Heart left ventricle (tissue), 13 donors: Measurements from ENCODE around the gene ABHD16B.

Experiments used
- POLR2A ChIP-seq, 2 donors: fragments of 450-650 bp; IDR thresholded peaks; one replicate each; pipeline ENCODE4 v1.6.1; 2017; ENCODE audit warnings: antibody characterized with exemption in 2 of 2, mild to moderate bottlenecking in 2 of 2, moderate library complexity in 2 of 2
- TF ChIP-seq, protein P1 (sequence below), 12 donors: fragments of 200-600 bp; sonication (generic) in 4 of 12; IDR thresholded peaks; one replicate each; pipeline versions ENCODE4 v1.5.0 to v1.8.0; 2018 to 2022; ENCODE audit warnings: antibody characterized with exemption in 12 of 12, mild to moderate bottlenecking in 5 of 12
- donor health status: ischemic (EF 13 %, LVEDD 7.1; RV severe dilation, severe dysfunction).
- donor health status: DM: no; HTN: yes; CAD: no.
- donor health status: DM: no; HTN: no; CAD: no.
- donor health status: ischemic (EF 25% LVEDD 6.9; RV normal size, moderate dysfunction).
- donor health status: ischemic (EF 25% LVEDD 5.7; RV mildly dilated, moderate dysfunction).
- donor health status: ischemic (EF 35%, LVEDD 5.7; RV mildly dilated, moderate dysfunction).
- donor health status: nonischemic (EF 11% LVEDD 7.7; RV severe dilation, severe dysfunction).
- donor health status: DM: yes; HTN: yes; CAD: no.
- donor health status: PGD.
- donor health status: ischemic (EF 29% LVEDD 5.4; RV normal size, mild dysfunction).
- donor health status: nonischemic (EF 23%, LVEDD 6.1; RV moderate dilation, normal function).

DNA sequence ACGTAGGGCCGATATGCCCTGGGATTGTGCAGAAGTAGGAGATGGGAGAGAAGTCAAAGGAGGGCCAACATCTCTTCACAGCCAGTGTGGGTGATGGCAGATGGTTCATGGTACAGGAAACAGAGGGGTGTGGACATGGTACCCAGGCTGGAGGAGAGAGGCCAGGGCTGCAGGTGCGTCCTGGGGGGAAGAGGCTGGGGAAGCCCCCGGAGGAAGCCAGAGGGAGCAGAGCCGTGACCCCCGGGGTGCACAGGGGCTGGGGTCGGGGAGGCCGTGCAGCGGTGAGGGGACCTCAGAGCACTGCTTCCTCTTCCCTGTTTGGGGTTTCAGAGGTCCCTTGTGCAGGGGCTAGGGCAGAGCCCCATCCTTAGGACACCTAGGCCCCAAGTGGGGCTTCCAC lies 19.0 kb upstream of the ABHD16B start:
- TF ChIP-seq, protein P1, sequence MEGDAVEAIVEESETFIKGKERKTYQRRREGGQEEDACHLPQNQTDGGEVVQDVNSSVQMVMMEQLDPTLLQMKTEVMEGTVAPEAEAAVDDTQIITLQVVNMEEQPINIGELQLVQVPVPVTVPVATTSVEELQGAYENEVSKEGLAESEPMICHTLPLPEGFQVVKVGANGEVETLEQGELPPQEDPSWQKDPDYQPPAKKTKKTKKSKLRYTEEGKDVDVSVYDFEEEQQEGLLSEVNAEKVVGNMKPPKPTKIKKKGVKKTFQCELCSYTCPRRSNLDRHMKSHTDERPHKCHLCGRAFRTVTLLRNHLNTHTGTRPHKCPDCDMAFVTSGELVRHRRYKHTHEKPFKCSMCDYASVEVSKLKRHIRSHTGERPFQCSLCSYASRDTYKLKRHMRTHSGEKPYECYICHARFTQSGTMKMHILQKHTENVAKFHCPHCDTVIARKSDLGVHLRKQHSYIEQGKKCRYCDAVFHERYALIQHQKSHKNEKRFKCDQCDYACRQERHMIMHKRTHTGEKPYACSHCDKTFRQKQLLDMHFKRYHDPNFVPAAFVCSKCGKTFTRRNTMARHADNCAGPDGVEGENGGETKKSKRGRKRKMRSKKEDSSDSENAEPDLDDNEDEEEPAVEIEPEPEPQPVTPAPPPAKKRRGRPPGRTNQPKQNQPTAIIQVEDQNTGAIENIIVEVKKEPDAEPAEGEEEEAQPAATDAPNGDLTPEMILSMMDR (IDR thresholded peaks at IDR 0.05), result no peak
- TF ChIP-seq POLR2A (IDR thresholded peaks at IDR 0.05), result no peak
